Skin of body (tissue), 2 donors: Measurements from ENCODE around the gene SNU13. TPM values are rescaled to one million over a fixed set of nuclear protein-coding genes. Genes with fewer than 3 reads are reported as not detected.
A peak's percentile ranks its signal among the peaks of the same experiment; 100 is the strongest.
"Not testable (repeated sequence)": the region's sequence is repeated elsewhere in the genome, so short reads cannot be mapped to it uniquely, and the experiment has no call there.

Source experiments
- DNase-seq: peaks from one replicate; lab custom pipeline; 2025; lab: John Stamatoyannopoulos, UW
- total RNA-seq: library from RNA; depleted of rRNA; stranded (reverse); fragments of >200 nt; gene quantifications from one replicate; pipeline ENCODE4 v1.2.3, GENCODE V29; 2014

SNU13 gene
- total RNA-seq, 1 donor from 2014 or later = 41.4 TPM

GRCh38 chr22:41682033-41682807, 6.4 kb downstream of the SNU13 start:
- peak; percentile 49 for DNase-seq

GRCh38 chr22:41681616-41682015, 7.1 kb downstream of the SNU13 start:
- DNase-seq = no peak

GRCh38 chr22:41676134-41676533, 12.5 kb downstream of the SNU13 start:
- no peak for DNase-seq

- DNase-seq = no peak
These were observed 13.8 kb downstream of the SNU13 start for GRCh38 chr22:41674846-41675340.

GRCh38 chr22:41672780-41673509, 15.7 kb downstream of the SNU13 start:
- DNase-seq = no peak

GRCh38 chr22:41672096-41672495, 16.6 kb downstream of the SNU13 start:
- DNase-seq = not testable (repeated sequence)

- DNase-seq = no peak
These were observed 19.4 kb downstream of the SNU13 start for GRCh38 chr22:41668971-41669911.

GRCh38 chr22:41664951-41665350, 23.7 kb downstream of the SNU13 start:
- DNase-seq = no peak

- DNase-seq = no peak
These were observed 24.2 kb downstream of the SNU13 start for GRCh38 chr22:41664490-41664889.

- DNase-seq = not testable (repeated sequence)
These were observed 25.1 kb downstream of the SNU13 start for GRCh38 chr22:41663594-41663993.

GRCh38 chr22:41661713-41662112, 27.0 kb downstream of the SNU13 start:
- DNase-seq = no peak

GRCh38 chr22:41661088-41661487, 27.6 kb downstream of the SNU13 start:
- no peak for DNase-seq

- DNase-seq = no peak
These were observed 28.3 kb downstream of the SNU13 start for GRCh38 chr22:41660416-41660815.

- DNase-seq = no peak
These were observed 28.7 kb downstream of the SNU13 start for GRCh38 chr22:41659941-41660340.

GRCh38 chr22:41658869-41659268, 29.8 kb downstream of the SNU13 start:
- DNase-seq = no peak

GRCh38 chr22:41657709-41658108, 31.0 kb downstream of the SNU13 start:
- DNase-seq = no peak

GRCh38 chr22:41656556-41656955, 32.1 kb downstream of the SNU13 start:
- DNase-seq = no peak

- DNase-seq = no peak
These were observed 34.3 kb downstream of the SNU13 start for GRCh38 chr22:41654322-41654721.

- no peak for DNase-seq
These were observed 37.8 kb downstream of the SNU13 start for GRCh38 chr22:41650821-41651220.

- no peak for DNase-seq
These were observed 38.4 kb downstream of the SNU13 start for GRCh38 chr22:41650229-41650628.

- DNase-seq = no peak
These were observed 40.2 kb downstream of the SNU13 start for GRCh38 chr22:41648432-41648831.

GRCh38 chr22:41647771-41648170, 40.9 kb downstream of the SNU13 start:
- DNase-seq = no peak
